HepG2 (cell line): ENCODE measurements around the gene ELFN1. TPM values are rescaled to one million over a fixed set of nuclear protein-coding genes. Genes with fewer than 3 reads are reported as not detected.

ENCODE experiments used
- ARID4A ChIP-seq: sonication (generic); formaldehyde crosslinking; IDR thresholded peaks from 2 replicates; pipeline ENCODE4 v1.5.0; 2020; ENCODE audit warnings: mild to moderate bottlenecking, missing genetic modification reagents, borderline replicate concordance
- KLF15 ChIP-seq: sonication (generic); formaldehyde crosslinking; IDR thresholded peaks from 2 replicates; pipeline ENCODE4 v1.8.1; 2023; ENCODE audit warnings: borderline replicate concordance, mild to moderate bottlenecking, inconsistent platforms, missing genetic modification reagents, mixed read lengths
- SMAD1 ChIP-seq: sonication (generic); formaldehyde crosslinking; IDR thresholded peaks from 2 replicates; pipeline ENCODE4 v1.4.0; 2020; ENCODE audit warnings: missing genetic modification reagents, low read depth, mild to moderate bottlenecking, borderline replicate concordance
- ZEB1 ChIP-seq: IDR thresholded peaks from 2 replicates; pipeline ENCODE4 v1.6.1; 2012; ENCODE audit warnings: mild to moderate bottlenecking, low read depth, inconsistent platforms; ENCODE audit not compliant: insufficient replicate concordance
- ZNF616 ChIP-seq: sonication (generic); formaldehyde crosslinking; IDR thresholded peaks from 2 replicates; pipeline ENCODE4 v1.5.0; 2020; ENCODE audit warnings: low read depth, mild to moderate bottlenecking, missing genetic modification reagents
- ZNF619 ChIP-seq: sonication (generic); formaldehyde crosslinking; IDR thresholded peaks from 2 replicates; pipeline ENCODE4 v1.4.0; 2020; ENCODE audit warnings: mild to moderate bottlenecking, missing genetic modification reagents
- polyA plus RNA-seq, 8 experiments: library from polyadenylated mRNA; depleted of rRNA in 3 of 8; stranded (reverse) in 7 of 8; unstranded in 1 of 8; fragments of >200 nt; fragmentation: Illumina TruSeq in 4 of 8; extraction: Trizol in 4 of 8; gene quantifications; 2 replicates each; pipeline versions ENCODE4 v1.2.1 to v1.2.3, GENCODE V29; 2011 to 2016; ENCODE audit warnings: low read depth in 4 of 8, missing spikeins in 1 of 8, mixed read lengths in 1 of 8; ENCODE audit not compliant: insufficient read depth in 1 of 8
- total RNA-seq, 5 experiments: library from RNA; depleted of rRNA; stranded (reverse); fragments of >200 nt; fragmentation: Illumina TruSeq; extraction: Trizol; gene quantifications; 2 replicates each; pipeline ENCODE4 v1.2.3, GENCODE V29; 2016; ENCODE audit warnings: low read depth in 1 of 5
- TF ChIP-seq, protein P1 (sequence below): sonication (generic); formaldehyde crosslinking; conservative IDR thresholded peaks from 2 replicates; pipeline ENCODE4 v1.4.0; 2020; ENCODE audit warnings: mild to moderate bottlenecking, missing genetic modification reagents, moderate library complexity

Gene ELFN1
- total and polyA plus RNA-seq, 2 of the 13 experiments (the other 11 are each of a cell fraction or from before 2014, with no cell fraction given): 0.13 to 0.18 TPM

GRCh38 chr7:1746491-1746975, 76.5 kb downstream of the ELFN1 start (continued):
- TF ChIP-seq ARID4A (CRISPR knock-in tag) (no peak), SMAD1 (CRISPR knock-in tag) (no peak), ZNF619 (CRISPR knock-in tag) (no peak), KLF15 (CRISPR knock-in tag) (no peak), ZEB1 (no peak), ZNF616 (CRISPR knock-in tag) (no peak)
- TF ChIP-seq, protein P1, sequence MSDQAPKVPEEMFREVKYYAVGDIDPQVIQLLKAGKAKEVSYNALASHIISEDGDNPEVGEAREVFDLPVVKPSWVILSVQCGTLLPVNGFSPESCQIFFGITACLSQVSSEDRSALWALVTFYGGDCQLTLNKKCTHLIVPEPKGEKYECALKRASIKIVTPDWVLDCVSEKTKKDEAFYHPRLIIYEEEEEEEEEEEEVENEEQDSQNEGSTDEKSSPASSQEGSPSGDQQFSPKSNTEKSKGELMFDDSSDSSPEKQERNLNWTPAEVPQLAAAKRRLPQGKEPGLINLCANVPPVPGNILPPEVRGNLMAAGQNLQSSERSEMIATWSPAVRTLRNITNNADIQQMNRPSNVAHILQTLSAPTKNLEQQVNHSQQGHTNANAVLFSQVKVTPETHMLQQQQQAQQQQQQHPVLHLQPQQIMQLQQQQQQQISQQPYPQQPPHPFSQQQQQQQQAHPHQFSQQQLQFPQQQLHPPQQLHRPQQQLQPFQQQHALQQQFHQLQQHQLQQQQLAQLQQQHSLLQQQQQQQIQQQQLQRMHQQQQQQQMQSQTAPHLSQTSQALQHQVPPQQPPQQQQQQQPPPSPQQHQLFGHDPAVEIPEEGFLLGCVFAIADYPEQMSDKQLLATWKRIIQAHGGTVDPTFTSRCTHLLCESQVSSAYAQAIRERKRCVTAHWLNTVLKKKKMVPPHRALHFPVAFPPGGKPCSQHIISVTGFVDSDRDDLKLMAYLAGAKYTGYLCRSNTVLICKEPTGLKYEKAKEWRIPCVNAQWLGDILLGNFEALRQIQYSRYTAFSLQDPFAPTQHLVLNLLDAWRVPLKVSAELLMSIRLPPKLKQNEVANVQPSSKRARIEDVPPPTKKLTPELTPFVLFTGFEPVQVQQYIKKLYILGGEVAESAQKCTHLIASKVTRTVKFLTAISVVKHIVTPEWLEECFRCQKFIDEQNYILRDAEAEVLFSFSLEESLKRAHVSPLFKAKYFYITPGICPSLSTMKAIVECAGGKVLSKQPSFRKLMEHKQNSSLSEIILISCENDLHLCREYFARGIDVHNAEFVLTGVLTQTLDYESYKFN: no peak
